Calu3 (cell line): ENCODE results near the gene OLIG1. TPM values are rescaled to one million over a fixed set of nuclear protein-coding genes. Genes with fewer than 3 reads are reported as not detected.
A peak's percentile ranks its signal among the peaks of the same experiment; 100 is the strongest.

Experiments
- BruUV-seq: library from RNA; stranded (reverse); fragments of 400-500 nt; replicated peaks from 2 replicates; lab custom pipeline; 2021; lab: Mats Ljungman, UMichigan
- CTCF ChIA-PET: fragments of 300-600 bp; sonication (Branson Sonifier 250); formaldehyde crosslinking; loops from one replicate; lab custom pipeline; 2022; ENCODE audit warnings: antibody characterized with exemption; lab: Charles Lee
- DNase-seq: peaks from one replicate; pipeline ENCODE4 v3.0.0; 2022
- H3K27ac Mint-ChIP-seq: one replicate; pipeline ENCODE4 v1.8.0; 2022; ENCODE audit warnings: mixed read lengths; ENCODE audit not compliant: unreplicated experiment
- H3K27me3 Mint-ChIP-seq: one replicate; pipeline ENCODE4 v1.8.0; 2022; ENCODE audit warnings: mixed read lengths; ENCODE audit not compliant: unreplicated experiment
- H3K36me3 Mint-ChIP-seq: one replicate; pipeline ENCODE4 v1.8.0; 2022; ENCODE audit warnings: mild to moderate bottlenecking, moderate library complexity, mixed read lengths; ENCODE audit not compliant: insufficient read depth, unreplicated experiment
- H3K4me1 Mint-ChIP-seq: one replicate; pipeline ENCODE4 v1.8.0; 2022; ENCODE audit warnings: mild to moderate bottlenecking, low read depth, mixed read lengths; ENCODE audit not compliant: unreplicated experiment
- H3K4me3 Mint-ChIP-seq: one replicate; pipeline ENCODE4 v1.8.0; 2022; ENCODE audit warnings: mild to moderate bottlenecking, low read depth, moderate library complexity, mixed read lengths; ENCODE audit not compliant: unreplicated experiment
- H3K9me3 Mint-ChIP-seq: one replicate; pipeline ENCODE4 v1.8.0; 2022; ENCODE audit warnings: low read depth, mixed read lengths; ENCODE audit not compliant: unreplicated experiment
- intact Hi-C: fragments of 100-400 bp; cut with micrococcal nuclease; formaldehyde crosslinking; loops from one replicate; pipeline ENCODE4 v1.10.0; 2022; ENCODE audit not compliant: unreplicated experiment
- total RNA-seq: library from RNA; stranded (reverse); gene quantifications from 2 replicates; pipeline ENCODE4 v1.2.3, GENCODE V29; 2022
- TF ChIP-seq, protein P1 (sequence below): fragments of 200-600 bp; IDR thresholded peaks from one replicate; pipeline ENCODE4 v1.8.0; 2022; ENCODE audit warnings: antibody characterized with exemption; ENCODE audit not compliant: unreplicated experiment

OLIG1 gene
- total RNA-seq, 1 experiment from 2014 or later, result not detected

GRCh38 chr21:33042812-33043211 lies 27.1 kb upstream of the OLIG1 start:
- no TSS peak for BruUV-seq
- Mint-ChIP-seq H3K4me3 (no peak overlapping the region), H3K27me3 (peaks cover 63% of the 10 kb centered on the region), H3K27ac (no peak overlapping the region), H3K36me3 (no peaks in the 10 kb centered on the region), H3K9me3 (no peaks in the 10 kb centered on the region), H3K4me1 (no peaks in the 10 kb centered on the region)
- CTCF ChIA-PET, result no interaction called here
- TF ChIP-seq, protein P1, sequence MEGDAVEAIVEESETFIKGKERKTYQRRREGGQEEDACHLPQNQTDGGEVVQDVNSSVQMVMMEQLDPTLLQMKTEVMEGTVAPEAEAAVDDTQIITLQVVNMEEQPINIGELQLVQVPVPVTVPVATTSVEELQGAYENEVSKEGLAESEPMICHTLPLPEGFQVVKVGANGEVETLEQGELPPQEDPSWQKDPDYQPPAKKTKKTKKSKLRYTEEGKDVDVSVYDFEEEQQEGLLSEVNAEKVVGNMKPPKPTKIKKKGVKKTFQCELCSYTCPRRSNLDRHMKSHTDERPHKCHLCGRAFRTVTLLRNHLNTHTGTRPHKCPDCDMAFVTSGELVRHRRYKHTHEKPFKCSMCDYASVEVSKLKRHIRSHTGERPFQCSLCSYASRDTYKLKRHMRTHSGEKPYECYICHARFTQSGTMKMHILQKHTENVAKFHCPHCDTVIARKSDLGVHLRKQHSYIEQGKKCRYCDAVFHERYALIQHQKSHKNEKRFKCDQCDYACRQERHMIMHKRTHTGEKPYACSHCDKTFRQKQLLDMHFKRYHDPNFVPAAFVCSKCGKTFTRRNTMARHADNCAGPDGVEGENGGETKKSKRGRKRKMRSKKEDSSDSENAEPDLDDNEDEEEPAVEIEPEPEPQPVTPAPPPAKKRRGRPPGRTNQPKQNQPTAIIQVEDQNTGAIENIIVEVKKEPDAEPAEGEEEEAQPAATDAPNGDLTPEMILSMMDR, result no peak
- intact Hi-C loops, result no loop called here
- DNase-seq, result peak; percentile 24

DNA sequence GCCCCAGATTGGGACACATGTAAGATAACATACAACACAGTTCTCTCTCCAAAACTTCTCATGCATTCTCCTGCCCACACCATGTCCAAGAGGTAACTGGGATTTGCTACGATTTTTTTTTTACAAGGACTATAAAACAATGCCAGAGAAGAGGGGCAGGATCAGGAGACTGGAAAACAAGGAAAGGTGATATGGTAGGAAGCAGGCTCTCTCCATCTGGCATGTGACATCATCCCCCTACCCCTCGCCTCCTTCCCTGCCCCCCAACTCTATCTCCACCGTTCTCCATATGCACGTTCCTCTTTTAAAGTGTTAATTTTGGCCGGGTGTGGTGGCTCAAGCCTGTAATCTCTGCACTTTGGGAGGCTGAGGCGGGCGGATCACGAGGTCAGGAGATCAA lies 23.5 kb upstream of the OLIG1 start:
- intact Hi-C loops, result no loop called here
- H3K27ac Mint-ChIP-seq, result no peak overlapping the region
- no peak for DNase-seq
- peaks cover 70% of the 10 kb centered on the region for H3K27me3 Mint-ChIP-seq
- H3K4me1 Mint-ChIP-seq, result no peaks in the 10 kb centered on the region
- TF ChIP-seq, protein P1, result no peak
- H3K4me3 Mint-ChIP-seq, result no peak overlapping the region
- CTCF ChIA-PET, result no interaction called here
- BruUV-seq, result no TSS peak
- no peaks in the 10 kb centered on the region for H3K9me3 Mint-ChIP-seq
- no peaks in the 10 kb centered on the region for H3K36me3 Mint-ChIP-seq

DNA sequence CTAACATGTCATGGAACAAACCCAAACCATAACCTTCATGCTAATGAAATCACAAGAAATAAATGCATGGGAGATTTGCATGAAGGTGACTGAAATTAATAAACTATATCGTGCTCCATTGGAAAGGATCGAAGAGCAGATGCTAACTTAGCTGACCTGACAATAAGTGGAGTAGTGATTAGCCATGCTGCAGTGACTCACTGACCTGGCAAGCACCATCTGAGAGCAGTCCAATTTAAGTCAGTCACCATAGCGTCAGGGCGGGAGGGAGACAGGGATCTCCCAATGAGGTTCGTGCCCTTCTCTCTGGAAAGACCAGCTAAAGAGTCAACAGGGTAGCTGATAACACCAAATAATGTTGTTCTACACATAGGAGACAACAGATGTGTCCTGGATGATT lies 22.7 kb upstream of the OLIG1 start:
- no peaks in the 10 kb centered on the region for H3K4me1 Mint-ChIP-seq
- no peak overlapping the region for H3K4me3 Mint-ChIP-seq
- TF ChIP-seq, protein P1, result no peak
- no peak for DNase-seq
- H3K27me3 Mint-ChIP-seq, result peaks cover 70% of the 10 kb centered on the region
- no peaks in the 10 kb centered on the region for H3K36me3 Mint-ChIP-seq
- intact Hi-C loops, result no loop called here
- CTCF ChIA-PET, result no interaction called here
- no TSS peak for BruUV-seq
- no peak overlapping the region for H3K27ac Mint-ChIP-seq
- H3K9me3 Mint-ChIP-seq, result no peaks in the 10 kb centered on the region

GRCh38 chr21:33051925-33052324 lies 18.0 kb upstream of the OLIG1 start:
- H3K9me3 Mint-ChIP-seq, result no peaks in the 10 kb centered on the region
- intact Hi-C loops, result no loop called here
- H3K27ac Mint-ChIP-seq, result no peak overlapping the region
- no peak overlapping the region for H3K4me3 Mint-ChIP-seq
- no peaks in the 10 kb centered on the region for H3K36me3 Mint-ChIP-seq
- peaks cover 80% of the 10 kb centered on the region for H3K27me3 Mint-ChIP-seq
- TF ChIP-seq, protein P1, result no peak
- CTCF ChIA-PET, result no interaction called here
- DNase-seq, result no peak
- H3K4me1 Mint-ChIP-seq, result no peaks in the 10 kb centered on the region
- BruUV-seq, result no TSS peak
